ENCODE measurements around the gene HNRNPUL1. TPM values are rescaled to one million over a fixed set of nuclear protein-coding genes. Genes with fewer than 3 reads are reported as not detected.

HNRNPUL1 gene
- total RNA-seq, 1 donor from 2014 or later, result 81.1 TPM

DNA sequence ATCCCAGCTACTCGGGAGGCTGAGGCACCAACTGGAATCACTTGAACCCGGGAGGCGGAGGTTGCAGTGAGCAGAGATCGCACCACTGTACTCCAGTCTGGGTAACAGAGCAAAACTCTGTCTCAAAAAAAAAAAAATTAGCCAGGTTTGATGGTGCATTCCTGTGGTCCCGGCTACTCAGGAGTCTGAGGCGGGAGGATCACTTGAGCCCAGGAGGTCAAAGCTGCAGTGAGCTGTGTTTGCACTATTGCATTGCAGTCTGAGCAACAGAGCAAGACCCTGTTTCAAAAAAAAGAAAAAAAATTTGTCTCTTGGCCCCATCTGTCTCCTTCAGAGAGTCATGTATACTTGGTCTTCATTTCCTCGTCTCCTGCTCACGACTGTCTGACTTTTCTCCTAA, 47.4 kb downstream of the HNRNPUL1 start:
- peaks cover 21 to 43% of the 10 kb centered on the region in 2 donors for H3K36me3 ChIP-seq
- H3K27ac ChIP-seq, result peak overlapping the region in 1 of 2 donors; percentile 96
- H3K4me3 ChIP-seq, result peak overlapping the region in 1 of 2 donors; percentile 86
- H3K4me1 ChIP-seq, result peaks cover 8 to 19% of the 10 kb centered on the region in 2 donors
- no peaks in the 10 kb centered on the region for H3K27me3 ChIP-seq
- TF ChIP-seq, protein P1, sequence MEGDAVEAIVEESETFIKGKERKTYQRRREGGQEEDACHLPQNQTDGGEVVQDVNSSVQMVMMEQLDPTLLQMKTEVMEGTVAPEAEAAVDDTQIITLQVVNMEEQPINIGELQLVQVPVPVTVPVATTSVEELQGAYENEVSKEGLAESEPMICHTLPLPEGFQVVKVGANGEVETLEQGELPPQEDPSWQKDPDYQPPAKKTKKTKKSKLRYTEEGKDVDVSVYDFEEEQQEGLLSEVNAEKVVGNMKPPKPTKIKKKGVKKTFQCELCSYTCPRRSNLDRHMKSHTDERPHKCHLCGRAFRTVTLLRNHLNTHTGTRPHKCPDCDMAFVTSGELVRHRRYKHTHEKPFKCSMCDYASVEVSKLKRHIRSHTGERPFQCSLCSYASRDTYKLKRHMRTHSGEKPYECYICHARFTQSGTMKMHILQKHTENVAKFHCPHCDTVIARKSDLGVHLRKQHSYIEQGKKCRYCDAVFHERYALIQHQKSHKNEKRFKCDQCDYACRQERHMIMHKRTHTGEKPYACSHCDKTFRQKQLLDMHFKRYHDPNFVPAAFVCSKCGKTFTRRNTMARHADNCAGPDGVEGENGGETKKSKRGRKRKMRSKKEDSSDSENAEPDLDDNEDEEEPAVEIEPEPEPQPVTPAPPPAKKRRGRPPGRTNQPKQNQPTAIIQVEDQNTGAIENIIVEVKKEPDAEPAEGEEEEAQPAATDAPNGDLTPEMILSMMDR (IDR thresholded peaks at IDR 0.05), result no peak
- DNase-seq (ENCODE audit: low spot score in 2 of 2), result no peak
- intact Hi-C loops (cut with DNase I), result no loop called here
- no peaks in the 10 kb centered on the region for H3K9me3 ChIP-seq

DNA sequence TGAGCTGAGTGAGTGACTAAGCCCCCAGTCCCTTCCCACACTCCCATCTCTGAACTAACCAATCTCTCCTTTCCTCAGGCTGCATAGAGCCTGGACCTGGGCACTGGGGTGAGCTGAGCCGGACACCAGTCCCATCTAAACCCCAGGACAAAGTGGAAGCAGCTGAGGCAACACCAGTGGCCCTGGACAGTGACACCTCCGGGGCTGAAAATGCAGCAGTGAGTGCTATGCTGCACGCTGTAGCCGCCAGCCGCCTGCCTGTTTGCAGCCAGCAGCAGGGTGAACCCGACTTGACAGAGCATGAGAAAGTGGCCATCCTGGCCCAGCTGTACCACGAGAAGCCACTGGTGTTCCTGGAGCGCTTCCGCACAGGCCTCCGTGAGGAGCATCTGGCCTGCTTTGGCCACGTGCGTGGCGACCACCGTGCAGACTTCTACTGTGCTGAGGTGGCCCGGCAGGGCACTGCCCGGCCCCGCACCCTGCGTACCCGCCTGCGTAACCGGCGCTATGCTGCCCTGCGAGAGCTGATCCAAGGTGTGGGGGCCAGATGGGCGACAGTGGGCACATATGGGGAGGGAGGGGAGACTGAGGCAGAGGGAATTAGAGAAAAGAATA, 52.2 kb downstream of the HNRNPUL1 start:
- H3K27ac ChIP-seq, result no peak overlapping the region
- TF ChIP-seq, protein P1 (IDR thresholded peaks at IDR 0.05), result no peak
- DNase-seq (ENCODE audit: low spot score in 2 of 2), result no peak
- H3K27me3 ChIP-seq, result no peaks in the 10 kb centered on the region
- no peak overlapping the region for H3K4me3 ChIP-seq
- no peaks in the 10 kb centered on the region for H3K9me3 ChIP-seq
- peaks cover 2% of the 10 kb centered on the region in 2 donors for H3K4me1 ChIP-seq
- H3K36me3 ChIP-seq, result peaks cover 57 to 83% of the 10 kb centered on the region in 2 donors
- intact Hi-C loops (cut with DNase I), result no loop called here

DNA sequence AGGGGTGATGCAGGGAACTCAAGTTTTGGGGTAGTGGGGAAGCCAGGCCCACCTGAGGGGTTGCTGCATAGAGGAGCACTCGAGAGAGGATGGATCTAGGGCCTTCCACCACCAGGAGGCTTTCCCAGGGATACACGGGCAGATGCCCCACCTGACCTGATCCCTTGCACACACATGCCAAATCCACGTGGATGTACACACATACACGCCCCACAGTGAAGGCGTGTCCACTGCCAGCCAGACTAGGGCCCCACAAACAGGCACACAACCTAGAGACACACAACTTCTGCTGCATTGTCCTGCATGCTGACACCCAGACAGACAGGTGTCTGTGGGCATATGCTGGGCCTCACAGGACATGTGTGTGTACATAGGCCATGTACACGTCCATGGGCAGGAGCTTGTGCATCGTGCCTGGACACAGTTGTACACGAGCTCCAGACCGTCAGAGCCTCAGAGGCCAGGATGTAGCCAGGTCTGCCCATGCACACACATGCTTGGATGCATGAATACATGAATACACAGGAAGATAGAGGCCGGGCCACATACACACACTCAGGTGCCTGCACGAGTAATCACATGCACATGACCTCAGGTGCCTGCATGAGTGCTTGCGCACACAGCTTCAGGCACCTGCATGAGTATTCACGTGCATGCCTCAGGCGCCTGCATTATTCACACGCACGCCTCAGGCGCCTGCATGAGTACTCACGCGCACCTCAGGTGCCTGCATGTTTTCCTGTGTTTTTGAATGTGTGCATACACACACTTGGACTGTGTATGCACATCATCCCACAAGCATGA, 54.7 kb downstream of the HNRNPUL1 start:
- intact Hi-C loops (cut with DNase I), result no loop called here
- peaks cover 50 to 71% of the 10 kb centered on the region in 2 donors for H3K36me3 ChIP-seq
- no peak overlapping the region for H3K4me3 ChIP-seq
- no peak overlapping the region for H3K27ac ChIP-seq
- no peaks in the 10 kb centered on the region for H3K27me3 ChIP-seq
- H3K4me1 ChIP-seq, result peaks cover 16 to 24% of the 10 kb centered on the region in 2 donors
- no peak for DNase-seq (ENCODE audit: low spot score in 2 of 2)
- TF ChIP-seq, protein P1 (IDR thresholded peaks at IDR 0.05), result no peak
- no peaks in the 10 kb centered on the region for H3K9me3 ChIP-seq

DNA sequence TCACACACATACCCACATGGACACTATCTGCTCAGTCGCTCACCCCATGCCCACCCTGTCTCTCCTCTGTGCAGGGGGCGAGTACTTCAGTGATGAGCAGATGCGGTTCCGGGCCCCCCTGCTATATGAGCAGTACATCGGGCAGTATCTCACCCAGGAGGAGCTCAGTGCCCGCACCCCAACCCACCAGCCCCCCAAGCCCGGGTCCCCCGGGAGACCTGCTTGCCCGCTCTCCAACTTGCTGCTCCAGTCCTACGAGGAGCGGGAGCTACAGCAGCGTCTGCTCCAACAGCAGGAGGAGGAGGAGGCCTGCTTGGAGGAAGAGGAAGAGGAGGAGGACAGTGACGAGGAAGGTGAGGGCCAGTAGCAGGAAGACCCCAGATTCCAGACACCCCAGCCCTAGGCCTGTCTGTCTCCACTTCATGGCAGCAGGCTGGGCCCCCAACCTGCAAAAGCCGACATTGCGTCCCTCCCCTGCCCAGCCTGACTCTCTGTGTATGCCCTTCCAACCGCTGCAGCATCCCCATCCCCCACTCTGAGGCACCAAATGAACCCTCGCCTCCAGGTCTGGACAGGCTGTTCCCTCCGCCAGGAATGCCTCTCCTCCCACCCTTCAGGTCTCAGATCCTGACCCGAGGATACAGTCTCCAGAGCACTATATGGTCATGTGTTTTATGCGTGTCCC, 55.5 kb downstream of the HNRNPUL1 start:
- intact Hi-C loops (cut with DNase I), result loop anchor here (5.0 kb wide), 1 partner anchor 108 kb away; the partner anchor contains the start of gene B3GNT8
- Histone ChIP-seq H3K27ac (no peak overlapping the region), H3K27me3 (no peaks in the 10 kb centered on the region), H3K4me1 (peaks cover 23 to 32% of the 10 kb centered on the region in 2 donors), H3K9me3 (no peaks in the 10 kb centered on the region), H3K36me3 (peaks cover 42 to 65% of the 10 kb centered on the region in 2 donors), H3K4me3 (no peak overlapping the region)
- no peak for DNase-seq (ENCODE audit: low spot score in 2 of 2)
- TF ChIP-seq, protein P1 (IDR thresholded peaks at IDR 0.05), result no peak

DNA sequence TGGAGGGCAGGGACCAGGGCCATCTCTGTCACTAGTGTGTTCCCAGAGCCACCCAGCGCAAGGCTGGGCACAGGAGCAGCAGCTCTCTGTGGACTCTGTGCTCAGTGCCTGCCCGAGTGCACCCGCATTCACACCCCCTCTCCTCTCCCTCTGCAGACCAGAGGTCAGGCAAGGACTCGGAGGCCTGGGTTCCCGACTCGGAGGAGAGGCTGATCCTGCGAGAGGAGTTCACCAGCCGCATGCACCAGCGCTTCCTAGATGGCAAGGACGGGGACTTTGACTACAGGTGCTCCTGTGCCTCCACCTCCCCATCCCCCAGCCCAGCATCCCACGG, 56.0 kb downstream of the HNRNPUL1 start:
- peaks cover 42 to 62% of the 10 kb centered on the region in 2 donors for H3K36me3 ChIP-seq
- TF ChIP-seq, protein P1 (IDR thresholded peaks at IDR 0.05), result no peak

More for the DNA sequence above, 56.0 kb downstream of the HNRNPUL1 start:
- Histone ChIP-seq H3K27me3 (no peaks in the 10 kb centered on the region), H3K4me1 (peaks cover 28 to 37% of the 10 kb centered on the region in 2 donors), H3K27ac (no peak overlapping the region), H3K9me3 (no peaks in the 10 kb centered on the region), H3K4me3 (no peak overlapping the region)
- no peak for DNase-seq (ENCODE audit: low spot score in 2 of 2)
- intact Hi-C loops (cut with DNase I), result loop anchor here (5.0 kb wide), 1 partner anchor 107 kb away; the partner anchor contains the start of gene B3GNT8

Data from ascending aorta (tissue), 2 donors.